HG03045 (cell line): ENCODE results near the gene CD47.

Source experiments
- ATAC-seq: cut with Tn5 transposase; IDR thresholded peaks from one replicate; pipeline ENCODE4 v1.9.1; 2021; ENCODE audit warnings: mild to moderate bottlenecking, moderate library complexity; ENCODE audit not compliant: unreplicated experiment

The CD47 gene

DNA sequence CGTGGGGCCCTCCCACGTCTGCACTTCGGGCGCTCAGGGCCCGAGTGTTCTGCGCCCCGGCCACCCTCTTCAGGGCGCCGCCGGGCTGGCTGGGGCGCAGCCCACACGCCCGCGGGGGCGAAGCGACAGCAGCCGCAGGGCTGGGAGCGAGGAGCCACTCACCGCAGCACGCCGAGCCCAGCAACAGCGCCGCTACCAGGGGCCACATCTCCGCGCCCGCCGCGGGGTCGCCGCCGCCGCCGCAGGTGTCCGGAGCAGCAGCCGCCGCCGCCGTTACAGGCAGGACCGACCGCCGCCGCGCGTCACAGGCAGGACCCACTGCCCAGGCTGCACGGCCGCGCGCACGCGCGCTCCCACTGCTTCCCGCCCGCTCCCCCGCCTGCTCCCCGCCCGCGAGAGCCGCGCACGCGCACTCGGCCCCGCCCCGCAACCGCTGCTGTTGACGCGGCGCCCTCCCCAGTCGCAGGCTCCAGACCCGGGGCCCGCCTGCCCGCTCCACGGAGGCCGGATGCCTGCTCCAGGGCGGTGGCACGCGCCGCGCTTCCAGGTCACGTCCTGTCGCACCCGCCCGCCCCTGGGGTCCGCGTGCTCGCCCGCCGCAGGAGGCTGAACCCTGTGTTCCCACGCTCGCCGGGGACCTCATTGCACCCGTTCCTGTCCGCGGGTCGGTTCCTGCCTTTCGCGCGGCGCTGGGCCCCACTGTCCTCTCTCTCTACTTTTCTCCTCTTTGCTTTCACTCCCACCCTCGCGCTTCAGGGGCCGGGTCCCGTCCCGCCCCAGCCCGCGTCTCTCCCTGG lies at the start of gene CD47:
CD47 (minus strand) TSS at position 331 of the 797 bp plus-strand sequence; CDS start at position 208, 123 bp downstream.
- peak; percentile 75 for ATAC-seq

DNA sequence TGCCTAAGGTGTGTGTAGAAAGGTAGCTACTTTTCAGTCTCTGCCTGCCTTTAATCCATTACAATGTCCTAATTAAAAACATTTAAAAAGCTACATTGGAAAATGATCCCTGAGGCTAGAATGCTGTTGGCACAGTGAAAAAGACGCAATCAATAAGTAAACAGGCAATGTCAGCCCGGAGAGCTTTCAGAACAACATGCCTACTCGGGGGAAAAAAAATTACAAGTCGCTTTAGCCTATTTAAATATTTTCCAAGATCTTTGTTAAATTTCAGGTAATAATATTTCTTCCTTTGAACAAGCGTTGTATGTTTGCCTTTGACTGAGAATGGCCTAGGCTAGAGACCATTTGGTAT lies 46.6 kb upstream of the CD47 start:
- ATAC-seq, result no peak

DNA sequence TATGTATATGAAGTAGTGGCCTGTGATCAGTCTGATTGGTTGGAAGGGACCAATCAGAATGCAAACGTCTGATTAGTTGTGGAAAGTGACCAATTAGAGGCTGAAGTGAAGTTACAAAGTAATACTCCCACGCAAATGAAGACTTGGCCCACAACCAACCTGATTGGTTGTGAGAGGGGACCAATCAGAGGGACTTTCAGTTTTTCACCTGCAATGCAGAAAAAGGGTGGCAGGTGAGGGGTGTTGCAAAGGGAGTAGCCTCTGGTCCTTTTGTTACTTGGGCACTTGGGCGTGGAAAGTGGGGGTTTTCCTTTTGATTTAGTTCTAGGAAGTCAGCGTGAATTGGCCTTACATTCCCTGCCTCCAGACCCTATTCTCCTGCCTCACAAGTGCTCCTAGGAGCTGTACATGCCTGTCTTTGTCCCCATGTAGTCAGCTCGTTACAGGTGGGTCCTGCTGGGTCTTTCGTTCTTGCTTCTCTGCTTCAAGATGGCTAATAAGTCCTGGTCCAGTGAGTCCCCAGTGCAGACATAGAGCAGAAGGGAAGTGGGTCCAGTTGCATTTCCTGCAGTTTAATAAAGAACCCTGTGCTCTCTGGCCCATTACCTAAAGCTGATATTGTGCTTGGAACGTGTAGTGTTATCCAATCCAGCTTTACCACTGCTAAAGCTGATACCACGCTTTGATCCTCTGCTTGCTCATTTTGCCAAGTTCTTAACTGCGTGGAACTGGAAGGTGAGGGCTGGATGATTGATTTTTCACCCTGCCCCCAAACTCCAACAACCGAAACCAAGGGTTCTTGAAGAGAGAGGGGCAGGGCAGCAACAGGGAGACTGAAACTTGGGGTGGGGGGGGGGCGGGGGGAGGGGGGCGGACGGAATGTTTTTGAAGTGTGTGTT lies 46.0 kb upstream of the CD47 start:
- ATAC-seq, result no peak

DNA sequence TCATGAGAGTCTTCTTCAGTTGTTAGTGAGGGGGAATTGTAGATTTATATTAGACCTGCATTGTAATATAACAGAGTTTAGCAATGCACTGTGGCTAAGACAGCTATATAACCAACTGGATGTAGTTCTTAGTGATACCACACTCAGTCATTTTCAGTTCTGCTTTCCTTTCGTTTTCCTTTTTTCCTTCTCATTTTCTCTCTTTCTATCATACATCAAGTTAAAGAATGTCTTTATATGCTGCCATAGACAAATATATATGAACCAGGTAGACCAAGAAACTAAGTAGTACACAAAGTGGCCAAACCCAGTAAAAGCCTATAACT lies 43.7 kb upstream of the CD47 start:
- ATAC-seq, result no peak

DNA sequence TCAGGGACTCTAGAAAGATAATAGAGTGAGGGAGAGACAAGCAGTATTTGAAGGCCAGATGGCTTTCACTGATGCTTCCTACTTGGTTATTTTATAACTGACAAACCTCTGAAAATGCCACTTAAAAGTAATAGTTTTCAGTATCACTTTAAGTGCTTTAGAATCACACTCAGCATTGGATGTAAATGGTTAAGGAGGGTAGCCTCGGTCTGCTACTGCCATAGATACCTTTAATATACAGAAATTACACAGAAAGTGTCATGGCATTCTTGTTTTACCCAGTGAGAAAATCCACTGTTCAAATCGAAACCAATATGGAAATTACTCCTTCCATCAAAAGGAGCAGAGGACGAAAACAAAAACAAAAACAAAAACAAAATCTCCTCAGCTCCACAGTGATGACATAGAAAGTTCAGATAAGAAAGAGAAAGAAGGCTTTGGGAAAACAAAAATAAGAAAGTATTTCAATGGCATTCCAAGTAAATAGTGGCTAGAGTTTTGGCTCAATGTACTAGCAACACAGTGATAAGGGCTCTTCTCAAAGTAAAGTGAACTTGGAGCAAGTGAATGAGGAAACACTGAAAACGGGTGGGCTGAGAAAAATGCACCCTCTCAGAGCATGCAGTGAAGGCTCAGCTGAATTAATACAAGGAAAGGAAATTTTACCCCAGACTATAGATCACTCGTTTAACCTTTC lies 43.2 kb upstream of the CD47 start:
- ATAC-seq, result no peak

DNA sequence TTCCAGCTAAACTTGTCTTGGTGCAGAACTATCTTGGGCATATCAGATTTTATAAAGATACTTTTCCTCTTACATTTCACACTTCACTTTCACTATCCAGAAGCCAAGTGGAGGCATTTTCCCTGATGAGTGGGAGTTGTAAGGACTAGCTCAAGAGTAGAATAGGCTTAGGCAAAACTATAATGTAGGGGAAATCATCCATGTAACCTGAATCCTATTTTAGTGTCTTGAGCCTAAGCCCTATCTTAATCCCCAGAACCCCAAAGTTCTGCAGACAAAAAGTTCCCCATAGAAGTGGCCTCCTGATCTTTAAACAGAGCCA lies 42.2 kb upstream of the CD47 start:
- ATAC-seq, result no peak

DNA sequence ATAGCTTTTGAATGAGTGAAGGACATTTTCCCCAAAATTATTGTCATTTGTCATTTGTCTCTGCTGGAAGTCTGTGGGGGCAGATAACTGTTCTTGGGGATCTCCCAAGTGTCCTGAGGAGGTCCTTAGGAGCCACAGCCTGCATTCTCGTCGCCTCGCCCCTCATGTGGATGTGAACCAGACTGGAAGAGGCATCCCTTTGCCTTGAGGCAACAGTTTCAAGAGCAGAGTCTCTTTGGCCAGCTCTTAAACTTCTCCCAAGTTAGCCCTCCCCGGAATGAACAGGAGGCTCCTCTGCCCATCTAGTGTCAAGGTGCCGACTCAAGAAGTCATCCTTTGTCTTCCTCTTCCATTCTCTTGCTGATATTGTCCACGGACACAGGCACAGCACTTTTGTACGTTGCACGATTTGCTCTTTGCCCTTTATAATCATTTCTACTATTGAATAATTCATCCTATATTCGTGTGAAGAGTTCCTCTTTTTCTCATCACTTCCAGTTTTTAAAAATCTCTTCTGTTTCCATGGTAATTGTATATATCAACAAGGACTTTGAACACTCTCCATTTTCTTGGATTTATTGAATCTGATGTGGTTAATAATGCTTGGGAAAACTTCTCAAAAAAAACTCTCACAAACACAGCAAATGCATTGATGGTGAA lies 40.8 kb upstream of the CD47 start:
- ATAC-seq, result no peak

DNA sequence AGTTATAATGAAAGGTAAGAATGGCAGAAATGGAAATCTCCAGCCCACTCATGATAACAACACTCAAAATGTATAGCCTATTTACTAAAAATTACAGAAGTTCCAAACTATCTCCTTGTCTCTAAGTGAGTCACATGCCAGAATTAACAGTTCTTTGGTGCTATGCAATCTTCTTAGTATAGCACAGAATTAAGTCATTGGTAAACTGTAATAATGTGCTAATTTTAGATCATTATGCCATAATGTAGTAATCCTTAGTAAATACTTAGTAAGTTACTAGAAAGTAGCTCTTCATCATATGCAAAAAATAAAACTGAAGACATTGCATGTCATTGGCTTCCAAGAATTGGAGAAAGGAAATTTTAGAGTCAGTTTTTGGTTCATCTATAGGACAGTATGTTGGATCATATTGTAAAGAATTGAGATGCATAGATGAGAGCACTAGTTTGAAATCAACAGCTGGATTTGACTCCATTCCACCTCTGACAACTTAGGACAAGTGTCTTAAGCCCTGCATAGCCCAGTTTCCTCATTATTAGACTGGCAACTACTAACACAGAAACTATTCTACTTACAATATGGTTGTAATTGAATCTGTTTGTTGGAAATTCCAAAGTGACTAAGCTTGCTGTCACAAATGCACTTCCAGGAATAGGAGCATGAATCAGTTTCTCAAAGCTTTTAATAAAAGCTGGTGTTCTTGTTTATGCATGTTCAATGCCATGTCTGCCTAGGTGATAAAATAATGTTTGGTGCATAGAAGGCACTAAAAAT lies 40.1 kb upstream of the CD47 start:
- no peak for ATAC-seq

DNA sequence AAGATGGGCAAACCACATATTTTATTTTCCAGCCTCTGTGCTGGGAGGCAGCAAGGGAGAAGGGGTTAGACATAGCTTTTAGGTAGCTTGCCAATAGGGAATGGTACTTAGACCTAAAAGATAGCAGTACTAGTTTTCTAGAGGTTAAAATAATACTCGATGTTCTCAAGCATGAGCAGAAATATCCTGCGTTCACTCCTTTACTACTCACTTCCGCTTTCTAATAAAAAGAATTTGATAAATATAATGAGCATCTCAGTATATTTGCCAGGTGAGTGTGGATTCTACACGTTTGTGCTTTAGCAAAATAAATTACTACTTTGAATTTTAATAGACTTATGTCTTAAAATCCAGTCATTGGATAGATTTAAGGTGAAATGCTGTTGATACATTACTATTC lies 39.4 kb upstream of the CD47 start:
- no peak for ATAC-seq

DNA sequence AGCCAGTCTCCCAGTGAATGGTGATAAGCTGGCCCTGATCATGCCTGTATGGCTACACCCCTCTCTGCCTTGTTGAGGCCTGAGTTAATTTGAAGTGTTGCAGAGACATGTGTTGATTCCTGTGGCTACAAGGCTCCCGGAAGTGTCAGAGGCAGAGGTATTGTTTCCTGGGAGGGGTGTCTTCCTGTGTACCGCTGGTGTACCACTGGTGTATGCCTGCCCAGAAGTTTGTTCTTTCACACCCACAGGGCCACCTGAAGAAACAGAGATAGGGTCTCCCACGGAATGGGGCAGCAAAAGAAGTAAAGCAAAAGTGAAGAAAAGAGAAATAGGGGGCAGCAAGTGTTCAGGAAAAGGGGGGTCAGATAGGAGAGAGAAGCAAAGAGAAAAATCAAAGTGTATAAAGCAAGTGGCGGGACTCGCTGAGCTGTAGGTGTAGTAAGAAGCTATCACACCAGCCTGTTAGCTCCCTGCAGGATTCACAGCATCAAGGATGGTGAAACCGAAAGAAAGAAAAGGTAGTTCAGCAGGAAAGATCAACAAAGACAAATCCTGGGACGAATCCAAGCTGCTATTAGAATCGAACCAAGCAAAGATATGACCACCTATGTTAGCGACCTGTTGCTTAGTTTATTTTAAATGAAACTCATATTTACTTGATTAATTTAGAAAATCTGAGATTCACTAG lies 36.6 kb upstream of the CD47 start:
- ATAC-seq, result no peak

DNA sequence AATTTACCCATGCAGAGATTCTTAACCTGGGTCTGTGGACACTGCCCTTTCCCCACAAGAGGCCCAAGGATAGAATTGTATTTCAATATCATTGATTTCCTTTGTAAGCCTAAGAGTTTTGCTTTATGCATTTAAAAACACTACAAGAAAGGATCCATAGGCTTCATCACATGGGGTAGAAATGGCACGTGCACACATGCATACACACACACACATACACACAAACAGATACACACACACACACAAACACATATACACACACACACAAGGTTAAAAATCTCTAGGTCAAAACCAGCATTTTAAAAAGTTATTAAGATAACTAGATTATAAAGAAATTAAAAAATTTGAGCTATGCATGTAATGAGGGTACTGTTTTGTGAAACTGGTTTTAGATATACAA lies 35.5 kb upstream of the CD47 start:
- ATAC-seq, result no peak

DNA sequence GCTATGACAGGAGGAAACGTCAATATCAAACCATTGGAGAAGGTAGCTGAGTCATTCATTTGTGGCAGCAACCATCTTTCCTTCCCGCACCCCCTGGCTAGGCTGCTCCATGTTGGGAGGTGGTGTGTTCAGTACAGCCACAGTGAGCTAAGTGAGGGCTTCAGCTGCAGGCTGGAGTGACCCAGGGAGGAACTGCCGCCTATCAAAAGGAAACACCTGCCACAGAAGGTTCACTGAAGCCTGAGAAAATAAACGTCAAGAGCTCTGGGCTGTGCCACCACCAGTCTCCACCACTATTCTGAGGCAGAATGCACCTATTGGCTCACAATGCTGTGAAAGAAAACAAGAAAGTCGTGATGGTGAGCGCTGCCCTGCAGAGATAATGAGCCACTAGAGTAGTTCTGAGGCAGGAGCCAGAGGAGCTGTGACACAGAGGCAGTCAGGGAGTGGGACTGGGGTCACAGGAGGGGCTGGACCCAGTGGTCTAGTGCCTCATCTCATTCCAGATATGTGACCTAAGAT lies 34.8 kb upstream of the CD47 start:
- ATAC-seq, result peak; percentile 55

DNA sequence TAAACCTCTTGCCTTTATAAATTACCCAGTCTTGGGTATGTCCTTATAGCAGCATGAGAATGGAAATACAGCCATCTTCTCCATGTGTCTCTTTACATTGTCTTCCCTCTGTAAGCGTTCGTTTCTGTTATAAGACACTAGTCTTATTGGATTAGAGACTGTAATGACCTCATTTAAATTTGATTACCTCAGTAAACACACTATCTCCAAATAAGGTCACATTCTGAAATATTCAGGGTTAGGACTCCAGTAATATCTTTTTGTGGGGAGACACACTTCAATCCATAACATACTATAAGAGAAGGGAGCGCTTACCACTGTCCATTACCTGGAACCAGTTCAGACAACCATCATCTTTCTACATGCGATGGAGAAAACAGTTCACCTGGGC lies 34.3 kb upstream of the CD47 start:
- ATAC-seq, result no peak

DNA sequence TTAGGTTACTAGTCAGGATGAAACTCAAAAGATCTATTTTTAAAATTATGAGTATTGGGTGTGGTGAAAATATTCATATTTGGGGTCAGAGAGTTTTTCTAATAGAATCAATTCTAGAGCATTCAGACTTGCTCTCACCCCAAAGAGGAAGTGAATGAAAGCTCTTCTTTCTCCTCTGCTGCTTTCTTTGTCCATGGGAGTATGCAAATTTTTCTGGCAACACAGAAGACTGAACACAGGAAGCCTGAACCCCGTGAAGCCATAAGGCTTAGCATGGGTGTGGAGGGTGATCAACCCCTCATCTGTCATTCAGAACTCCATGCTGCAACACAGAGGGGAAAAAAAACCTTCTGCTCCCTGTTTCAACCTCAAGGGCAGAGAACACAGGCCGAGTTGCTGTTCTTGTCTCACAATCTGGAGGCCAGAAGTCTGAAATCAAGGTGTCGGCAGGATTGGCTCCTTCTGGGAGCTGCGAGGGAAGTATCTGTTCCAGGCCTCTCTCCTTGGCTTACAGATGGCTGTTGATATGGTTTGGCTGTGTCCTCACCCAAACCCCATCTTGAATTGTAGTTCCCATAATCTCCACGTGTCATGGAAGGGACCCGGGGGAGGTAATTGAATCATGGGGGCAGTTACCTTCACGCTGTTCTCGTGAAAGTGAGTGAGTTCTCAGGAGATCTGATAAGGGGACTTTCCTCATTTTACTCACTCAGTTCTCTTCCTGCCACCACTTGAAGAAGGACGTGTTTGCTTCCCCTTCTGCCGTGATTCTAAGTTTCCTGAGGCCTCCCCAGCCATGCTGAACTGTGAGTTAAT lies 33.7 kb upstream of the CD47 start:
- peak; percentile 90 for ATAC-seq

DNA sequence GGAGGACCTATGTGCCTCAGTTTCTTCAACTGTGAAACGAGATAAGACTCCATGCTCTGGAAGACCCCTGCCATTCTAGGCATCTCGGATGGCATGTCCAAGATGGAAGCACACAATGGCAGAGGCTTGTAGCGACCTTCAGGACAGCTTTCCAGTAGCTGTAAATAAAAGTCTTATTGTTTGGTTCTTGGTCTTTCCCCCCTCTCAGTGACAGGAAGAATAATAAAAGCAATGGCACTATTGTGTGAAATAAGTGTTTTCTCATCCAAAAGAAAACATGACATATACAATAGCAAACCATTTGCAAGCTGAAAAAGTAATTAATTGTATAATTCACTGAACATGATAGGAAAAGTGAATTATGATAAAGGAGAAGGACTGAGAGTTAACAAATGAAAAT lies 32.5 kb upstream of the CD47 start:
- no peak for ATAC-seq

DNA sequence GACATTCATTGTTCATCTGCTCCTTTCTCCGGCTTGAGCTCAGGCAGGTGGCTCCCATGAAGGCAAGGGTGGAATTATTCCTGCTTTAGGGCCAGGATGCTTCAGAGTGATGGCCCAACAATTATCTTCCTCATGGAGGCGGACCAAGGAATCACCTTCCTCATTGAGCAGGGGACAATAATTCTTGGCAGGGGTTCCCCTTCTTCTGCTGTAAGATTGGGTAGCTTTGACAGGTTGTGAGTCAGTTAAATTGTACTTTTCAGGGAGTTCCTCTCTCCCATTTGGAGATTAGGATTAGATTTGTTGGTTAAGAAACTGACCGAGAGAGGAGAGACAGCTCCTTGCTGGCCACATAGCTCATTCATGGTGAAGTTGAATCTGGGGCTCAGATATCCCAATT lies 31.4 kb upstream of the CD47 start:
- ATAC-seq, result no peak

DNA sequence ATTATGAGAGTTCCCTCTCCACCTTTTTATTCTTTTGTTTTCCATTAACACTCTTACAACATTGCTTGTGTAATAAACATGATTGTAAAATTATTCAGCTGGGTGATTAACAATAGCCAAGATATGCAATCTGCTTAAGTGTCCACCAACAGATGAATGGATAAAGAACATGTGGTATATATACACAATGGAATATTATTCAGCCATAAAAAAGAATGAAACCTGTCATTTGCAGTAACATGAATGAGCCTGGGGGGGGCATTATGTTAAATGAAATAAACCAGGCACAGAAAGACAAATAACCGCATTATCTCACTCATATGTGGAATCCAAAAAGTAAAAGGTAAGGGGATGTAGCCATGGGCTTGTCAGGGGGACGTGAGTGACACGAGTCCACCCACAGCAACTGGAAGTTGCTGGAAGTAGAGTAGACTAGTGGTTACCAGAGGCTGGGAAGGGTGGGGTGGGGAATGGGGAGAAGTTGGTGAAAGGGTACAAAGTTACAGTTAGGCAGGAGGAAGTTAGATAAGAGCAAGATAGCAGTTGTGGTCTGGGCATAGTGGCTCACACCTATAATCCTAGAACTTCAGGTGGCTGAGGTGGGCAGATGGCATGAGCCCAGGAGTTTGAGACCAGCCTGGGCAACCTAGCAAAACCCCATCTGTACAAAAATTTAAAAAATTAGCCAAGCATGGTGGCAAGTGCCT lies 28.7 kb upstream of the CD47 start:
- no peak for ATAC-seq

DNA sequence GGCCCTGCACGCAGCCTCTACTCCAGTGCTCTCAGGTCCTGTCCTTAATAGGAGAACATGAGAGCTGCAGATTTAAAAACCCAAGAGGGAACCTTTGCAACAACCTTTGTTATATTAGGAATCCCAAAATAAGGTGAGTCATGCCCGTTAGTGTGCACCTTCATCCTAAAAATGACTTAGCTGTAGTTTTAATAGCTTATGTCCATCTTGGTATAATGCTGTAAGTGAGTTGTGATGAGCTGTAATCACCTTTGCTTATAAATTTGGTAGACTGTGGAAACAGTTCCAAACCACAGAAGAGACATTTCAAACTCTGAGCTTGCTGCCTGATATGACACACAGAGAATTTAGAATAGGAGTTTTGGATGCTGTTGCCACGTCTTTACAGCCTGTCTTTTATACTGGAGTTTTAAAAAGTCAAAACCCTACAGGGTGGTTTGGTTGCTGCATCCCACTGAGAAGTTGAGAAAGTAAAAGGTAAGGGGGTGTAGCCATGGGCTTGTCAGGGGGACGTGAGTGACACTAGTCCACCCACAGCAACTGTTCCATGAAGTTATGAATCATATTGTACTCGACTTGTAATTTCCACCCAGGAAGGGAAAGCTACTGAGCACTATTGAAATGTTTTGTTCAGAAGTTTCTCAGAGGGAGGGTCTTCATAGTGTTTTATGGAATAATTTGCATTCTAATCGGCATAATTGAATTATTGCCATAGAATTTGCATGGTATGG lies 27.4 kb upstream of the CD47 start:
- ATAC-seq, result no peak
